WERI-Rb-1 (cell line): ENCODE results near the gene SORCS2.

Source experiments
- DNase-seq: peaks from one replicate; pipeline ENCODE4 v3.0.0-alpha.2; 2020
- H3K27ac ChIP-seq: fragments of 250-450 bp; sonication (Bioruptor Pico); 2 replicates; pipeline ENCODE4 v1.5.1; 2020; ENCODE audit warnings: mild to moderate bottlenecking, moderate library complexity
- H3K27me3 ChIP-seq: fragments of 250-450 bp; sonication (Bioruptor Pico); 2 replicates; pipeline ENCODE4 v1.5.1; 2021; ENCODE audit warnings: mild to moderate bottlenecking, low read depth, moderate library complexity; ENCODE audit not compliant: insufficient read depth, severe bottlenecking
- H3K36me3 ChIP-seq: fragments of 250-450 bp; sonication (Bioruptor Pico); 2 replicates; pipeline ENCODE4 v1.5.1; 2020; ENCODE audit warnings: mild to moderate bottlenecking, moderate library complexity
- H3K4me3 ChIP-seq: 2 replicates; pipeline ENCODE4 v1.5.1; 2011; ENCODE audit warnings: low read depth, mild to moderate bottlenecking, control low read depth, low read length
- H3K9me3 ChIP-seq: fragments of 250-450 bp; sonication (Bioruptor Pico); 2 replicates; pipeline ENCODE4 v1.5.1; 2021; ENCODE audit warnings: mild to moderate bottlenecking, moderate library complexity; ENCODE audit not compliant: severe bottlenecking
- TF ChIP-seq, protein P1 (sequence below): IDR thresholded peaks from 2 replicates; pipeline ENCODE4 v1.5.1; 2011; ENCODE audit warnings: low read depth, mild to moderate bottlenecking, control low read depth, inconsistent platforms, low read length

Gene SORCS2

GRCh38 chr4:7777017-7777710 lies 584.8 kb downstream of the SORCS2 start:
- H3K4me3 ChIP-seq = no peak overlapping the region
- H3K36me3 ChIP-seq = peaks cover 50% of the 10 kb centered on the region
- no peak overlapping the region for H3K27ac ChIP-seq
- no peaks in the 10 kb centered on the region for H3K9me3 ChIP-seq
- DNase-seq = no peak
- no peaks in the 10 kb centered on the region for H3K27me3 ChIP-seq
- TF ChIP-seq, protein P1, sequence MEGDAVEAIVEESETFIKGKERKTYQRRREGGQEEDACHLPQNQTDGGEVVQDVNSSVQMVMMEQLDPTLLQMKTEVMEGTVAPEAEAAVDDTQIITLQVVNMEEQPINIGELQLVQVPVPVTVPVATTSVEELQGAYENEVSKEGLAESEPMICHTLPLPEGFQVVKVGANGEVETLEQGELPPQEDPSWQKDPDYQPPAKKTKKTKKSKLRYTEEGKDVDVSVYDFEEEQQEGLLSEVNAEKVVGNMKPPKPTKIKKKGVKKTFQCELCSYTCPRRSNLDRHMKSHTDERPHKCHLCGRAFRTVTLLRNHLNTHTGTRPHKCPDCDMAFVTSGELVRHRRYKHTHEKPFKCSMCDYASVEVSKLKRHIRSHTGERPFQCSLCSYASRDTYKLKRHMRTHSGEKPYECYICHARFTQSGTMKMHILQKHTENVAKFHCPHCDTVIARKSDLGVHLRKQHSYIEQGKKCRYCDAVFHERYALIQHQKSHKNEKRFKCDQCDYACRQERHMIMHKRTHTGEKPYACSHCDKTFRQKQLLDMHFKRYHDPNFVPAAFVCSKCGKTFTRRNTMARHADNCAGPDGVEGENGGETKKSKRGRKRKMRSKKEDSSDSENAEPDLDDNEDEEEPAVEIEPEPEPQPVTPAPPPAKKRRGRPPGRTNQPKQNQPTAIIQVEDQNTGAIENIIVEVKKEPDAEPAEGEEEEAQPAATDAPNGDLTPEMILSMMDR = no peak

DNA sequence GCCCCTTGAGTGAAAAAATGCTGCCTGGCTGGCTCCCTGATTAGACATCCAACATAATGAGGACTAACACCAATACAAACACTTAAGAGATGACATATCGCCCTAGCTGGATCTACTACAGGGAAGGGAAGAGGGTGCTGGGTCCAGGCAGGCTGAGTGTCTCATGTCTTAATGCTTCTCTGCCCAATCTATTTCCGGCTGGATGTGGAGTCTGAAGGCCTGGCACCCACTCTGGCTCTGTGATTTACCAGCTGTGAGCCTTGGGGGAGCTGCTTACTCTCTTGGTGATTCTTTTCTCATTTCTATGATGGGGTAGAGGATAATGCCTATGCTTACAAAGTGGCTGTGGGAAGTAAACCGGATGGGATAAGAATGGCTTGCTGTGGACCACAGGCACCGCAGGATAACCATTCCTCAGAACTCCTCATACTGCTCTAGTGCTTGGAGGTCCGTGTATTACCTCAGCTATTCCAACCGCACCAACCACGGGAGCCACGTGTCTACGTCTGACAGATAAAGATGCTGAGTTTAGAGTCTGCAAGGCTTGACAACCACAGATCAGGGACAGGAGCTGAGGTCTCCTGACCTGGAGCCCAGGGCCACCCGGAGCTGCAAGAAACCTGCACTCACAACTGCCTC lies 585.7 kb downstream of the SORCS2 start:
- Histone ChIP-seq H3K36me3 (peaks cover 41% of the 10 kb centered on the region), H3K27me3 (no peaks in the 10 kb centered on the region), H3K9me3 (no peaks in the 10 kb centered on the region), H3K27ac (no peak overlapping the region), H3K4me3 (no peak overlapping the region)
- DNase-seq = no peak
- TF ChIP-seq, protein P1 = no peak

DNA sequence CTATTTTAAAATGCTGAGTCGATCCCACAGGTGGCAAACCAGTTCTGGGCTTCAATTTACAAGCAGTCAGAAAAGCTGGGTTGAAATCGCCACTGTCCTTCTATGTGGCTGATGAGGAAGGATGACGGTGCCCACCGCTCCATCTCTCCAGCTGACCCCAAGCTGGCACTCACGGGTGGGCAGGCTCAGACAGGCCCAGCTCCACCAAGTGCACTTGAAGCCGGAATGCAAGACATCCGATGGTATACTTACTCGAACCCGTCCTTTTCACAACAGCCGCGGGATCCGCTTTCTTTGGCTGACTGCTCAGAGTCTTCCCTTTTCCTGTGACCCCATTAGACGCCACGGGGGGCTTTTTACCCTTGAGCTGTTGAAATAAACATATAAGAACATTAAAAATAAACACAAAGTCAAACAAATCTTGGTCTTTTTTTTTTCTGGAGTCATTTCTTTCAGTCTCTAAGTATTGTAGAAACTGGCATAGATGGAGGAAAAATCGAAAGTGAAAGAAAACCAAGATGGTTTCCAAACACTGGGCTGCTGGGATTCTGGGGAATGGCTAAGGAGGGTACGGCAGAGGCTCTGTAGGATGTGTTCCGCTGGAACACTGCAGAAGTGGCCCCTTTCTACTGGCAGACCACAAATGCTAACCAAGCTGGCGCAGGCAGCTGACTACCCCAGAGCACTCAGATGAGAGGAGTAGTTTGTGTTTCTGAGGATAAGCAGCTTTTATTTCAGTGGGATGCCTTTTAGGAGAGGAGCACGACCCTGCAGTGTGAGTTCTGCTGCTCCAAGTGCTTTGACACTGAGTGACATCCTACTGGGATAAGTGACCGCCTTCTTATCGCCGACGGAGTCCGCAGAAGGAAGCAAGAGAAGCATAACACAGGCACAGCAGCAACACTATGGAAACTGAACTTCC lies 586.4 kb downstream of the SORCS2 start:
- H3K36me3 ChIP-seq = peaks cover 34% of the 10 kb centered on the region
- TF ChIP-seq, protein P1 = no peak
- no peak overlapping the region for H3K4me3 ChIP-seq
- H3K27me3 ChIP-seq = no peaks in the 10 kb centered on the region
- no peak for DNase-seq
- no peak overlapping the region for H3K27ac ChIP-seq
- no peaks in the 10 kb centered on the region for H3K9me3 ChIP-seq

- TF ChIP-seq, protein P1 = no peak
- DNase-seq = no peak
- no peak overlapping the region for H3K27ac ChIP-seq
- no peak overlapping the region for H3K4me3 ChIP-seq
- H3K27me3 ChIP-seq = no peaks in the 10 kb centered on the region
- H3K9me3 ChIP-seq = no peaks in the 10 kb centered on the region
- peaks cover 29% of the 10 kb centered on the region for H3K36me3 ChIP-seq
Measured at GRCh38 chr4:7779432-7779768, 587.1 kb downstream of the SORCS2 start.

- H3K27me3 ChIP-seq = no peaks in the 10 kb centered on the region
- TF ChIP-seq, protein P1 = no peak
- no peaks in the 10 kb centered on the region for H3K9me3 ChIP-seq
- no peak overlapping the region for H3K4me3 ChIP-seq
- H3K36me3 ChIP-seq = peaks cover 27% of the 10 kb centered on the region
- H3K27ac ChIP-seq = no peak overlapping the region
- DNase-seq = no peak
Measured at GRCh38 chr4:7780751-7781348, 588.5 kb downstream of the SORCS2 start.
